Fibroblast of lung (primary cell): ENCODE measurements around the gene ABCA13. TPM values are rescaled to one million over a fixed set of nuclear protein-coding genes. Genes with fewer than 3 reads are reported as not detected.

Experiments
- DNase-seq, 2 donors: peaks; one replicate each; pipeline versions ENCODE4 v3.0.0 to v3.0.0-alpha.2; 2010; ENCODE audit warnings: low read depth in 2 of 2
- H2AFZ ChIP-seq: 2 replicates; pipeline ENCODE4 v1.5.1; 2012; ENCODE audit warnings: low read length, control low read depth, inconsistent platforms
- H3K27ac ChIP-seq: 2 replicates; pipeline ENCODE4 v1.5.1; 2011; ENCODE audit warnings: low read length, control low read depth; ENCODE audit not compliant: insufficient read depth
- H3K27me3 ChIP-seq: 2 replicates; pipeline ENCODE4 v1.5.1; 2011; ENCODE audit warnings: mild to moderate bottlenecking, low read length; ENCODE audit not compliant: control insufficient read depth, insufficient read depth
- H3K36me3 ChIP-seq: 2 replicates; pipeline ENCODE4 v1.5.1; 2011; ENCODE audit warnings: low read length; ENCODE audit not compliant: control insufficient read depth, insufficient read depth
- H3K4me1 ChIP-seq: 2 replicates; pipeline ENCODE4 v1.5.1; 2011; ENCODE audit warnings: low read length; ENCODE audit not compliant: control insufficient read depth, insufficient read depth; ENCODE audit errors: extremely low read depth
- H3K4me2 ChIP-seq: 2 replicates; pipeline ENCODE4 v1.5.1; 2011; ENCODE audit warnings: low read length, control low read depth; ENCODE audit not compliant: insufficient read depth; ENCODE audit errors: extremely low read depth
- H3K4me3 ChIP-seq, 4 experiments: fragments of 200-600 bp in 1 of 4; sonication (generic) in 1 of 4; replicated peaks in 1 of 4; 2 replicates each; pipeline ENCODE4 v1.5.1; 2011 to 2016; ENCODE audit warnings: low read length in 4 of 4, low read depth in 3 of 4, mild to moderate bottlenecking in 3 of 4, control low read depth in 2 of 4, inconsistent platforms in 1 of 4, mixed read lengths in 1 of 4; ENCODE audit not compliant: insufficient read depth in 1 of 4; ENCODE audit errors: control extremely low read depth in 1 of 4
- H3K79me2 ChIP-seq: 2 replicates; pipeline ENCODE4 v1.5.1; 2012; ENCODE audit warnings: mild to moderate bottlenecking, low read length, inconsistent platforms; ENCODE audit not compliant: control insufficient read depth, insufficient read depth
- H3K9ac ChIP-seq: 2 replicates; pipeline ENCODE4 v1.5.1; 2011; ENCODE audit warnings: mild to moderate bottlenecking, low read length, control low read depth; ENCODE audit not compliant: insufficient read depth
- H3K9me3 ChIP-seq: 2 replicates; pipeline ENCODE4 v1.5.1; 2012; ENCODE audit warnings: low read depth, low read length; ENCODE audit not compliant: control insufficient read depth, insufficient read depth
- H4K20me1 ChIP-seq: 2 replicates; pipeline ENCODE4 v1.5.1; 2011; ENCODE audit warnings: low read length; ENCODE audit not compliant: control insufficient read depth, insufficient read depth; ENCODE audit errors: extremely low read depth
- CTCF ChIP-seq, 2 donors: IDR thresholded peaks in 1 of 2; conservative IDR thresholded peaks in 1 of 2; 1 replicate in 1 of 2; 2 replicates in 1 of 2; pipeline ENCODE4 v1.5.1; 2011 to 2012; ENCODE audit warnings: low read length in 2 of 2, control low read depth in 1 of 2, inconsistent platforms in 1 of 2, low read depth in 1 of 2, mild to moderate bottlenecking in 1 of 2
- EZH2 ChIP-seq: IDR thresholded peaks from 2 replicates; pipeline ENCODE4 v1.5.1; 2012; ENCODE audit warnings: low read length, control low read depth, mild to moderate bottlenecking; ENCODE audit errors: missing control alignments
- polyA plus RNA-seq, 2 donors: library from polyadenylated mRNA; depleted of rRNA in 1 of 2; stranded (reverse) in 1 of 2; unstranded in 1 of 2; fragments of >200 nt; gene quantifications; 2 replicates each; pipeline ENCODE4 v1.2.1, GENCODE V29; 2011 to 2012; ENCODE audit warnings: missing spikeins in 1 of 2
- total RNA-seq: library from RNA; depleted of rRNA; stranded (reverse); fragments of >200 nt; gene quantifications from 2 replicates; pipeline ENCODE4 v1.2.1, GENCODE V29; 2014

ABCA13 gene
- total and polyA plus RNA-seq, 2 donors (not counting 1 experiment from before 2014, with no cell fraction given): 0.08 to 10.9 TPM

DNA sequence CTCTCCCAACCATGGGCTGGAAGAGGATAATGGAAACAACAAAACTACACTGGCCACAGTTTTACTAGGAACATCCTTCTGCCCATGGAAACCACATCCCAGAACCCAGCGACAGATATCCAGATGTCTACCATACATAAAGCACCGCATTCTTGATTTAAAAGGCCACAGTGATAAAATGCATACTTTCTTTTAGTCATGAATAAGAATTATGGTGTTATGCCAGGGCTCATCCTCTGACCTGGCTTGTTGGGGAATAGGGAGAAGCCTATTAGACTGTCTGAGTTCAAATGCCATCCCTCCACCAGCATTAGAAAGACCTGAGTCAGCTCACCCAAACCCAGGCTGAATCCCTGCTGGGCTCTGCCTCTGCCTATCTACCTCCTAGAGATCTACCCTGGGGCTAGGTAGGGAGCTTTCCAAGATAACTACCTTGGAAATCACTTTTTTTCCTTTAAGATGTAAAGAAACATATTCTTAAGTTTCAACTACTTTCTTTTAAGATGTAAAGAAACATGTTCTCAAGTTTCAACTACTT is 5.2 kb downstream of the ABCA13 start:
- TF ChIP-seq CTCF (conservative IDR thresholded peaks at IDR 0.05 in 1 of 2, IDR thresholded peaks at IDR 0.05 in 1 of 2; ENCODE audit: low read depth in 1 of 2, low read length in 2 of 2): no peak
- TF ChIP-seq EZH2: no peak
- Histone ChIP-seq H4K20me1 (no peaks in the 10 kb centered on the region), H3K4me3 (no peak overlapping the region), H3K79me2 (no peaks in the 10 kb centered on the region), H3K4me2 (no peak overlapping the region), H3K9me3 (no peaks in the 10 kb centered on the region), H3K27me3 (no peaks in the 10 kb centered on the region), H3K4me1 (no peaks in the 10 kb centered on the region), H3K9ac (no peak overlapping the region), H2AFZ (no peak overlapping the region), H3K36me3 (no peaks in the 10 kb centered on the region), H3K27ac (no peak overlapping the region)
- no peak for DNase-seq

DNA sequence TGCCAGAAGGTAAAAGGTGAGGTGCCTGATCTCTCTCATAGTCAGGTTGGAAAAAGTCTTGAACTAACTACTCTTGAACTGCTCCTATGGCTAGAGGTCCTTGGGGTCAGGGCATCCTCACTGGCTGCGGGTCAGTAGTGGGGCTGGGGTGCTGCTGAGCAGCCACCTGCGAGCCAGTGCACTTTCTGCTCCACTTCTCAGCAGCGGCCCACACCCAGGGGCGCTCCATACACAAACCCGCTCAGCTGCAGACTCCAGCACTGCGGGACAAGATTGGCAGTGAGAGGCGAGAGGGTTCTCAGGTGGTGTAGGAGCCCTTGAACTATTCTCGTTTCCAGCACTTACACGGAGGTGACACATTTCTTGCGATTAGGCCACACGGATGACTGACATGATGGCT is 6.0 kb downstream of the ABCA13 start:
- Histone ChIP-seq H3K4me1 (no peaks in the 10 kb centered on the region), H3K27ac (no peak overlapping the region), H3K79me2 (no peaks in the 10 kb centered on the region), H3K9ac (no peak overlapping the region), H3K9me3 (no peaks in the 10 kb centered on the region), H3K4me2 (no peak overlapping the region), H2AFZ (no peak overlapping the region), H3K4me3 (no peak overlapping the region), H3K27me3 (no peaks in the 10 kb centered on the region), H4K20me1 (no peaks in the 10 kb centered on the region), H3K36me3 (no peaks in the 10 kb centered on the region)
- TF ChIP-seq EZH2: no peak
- TF ChIP-seq CTCF (conservative IDR thresholded peaks at IDR 0.05 in 1 of 2, IDR thresholded peaks at IDR 0.05 in 1 of 2; ENCODE audit: low read depth in 1 of 2, low read length in 2 of 2): no peak
- DNase-seq: no peak

DNA sequence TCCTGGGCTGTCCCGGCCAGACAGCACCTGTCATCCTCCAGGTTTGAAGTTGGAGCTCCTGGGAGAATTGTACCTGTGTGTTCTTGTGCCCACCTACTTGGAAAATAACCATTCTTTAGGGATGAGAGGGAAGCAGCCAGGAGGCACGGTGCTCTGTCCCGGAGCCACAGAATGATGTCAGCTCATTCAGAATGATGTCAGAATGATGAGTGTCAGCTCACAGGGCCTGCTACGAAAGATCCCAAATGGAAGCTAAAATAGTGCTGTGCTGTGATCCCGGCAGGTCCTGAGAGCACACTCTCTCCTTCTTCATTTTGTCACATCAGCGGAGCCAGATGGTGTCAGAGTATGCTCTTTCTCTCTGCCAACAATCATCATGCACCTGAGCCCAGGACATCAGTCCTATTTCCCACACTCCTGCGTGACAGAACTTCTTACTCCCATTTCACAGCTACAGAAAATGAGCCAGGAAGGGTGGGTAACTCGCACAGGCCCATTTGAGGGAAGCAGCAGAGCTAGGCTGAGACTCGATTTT is 8.3 kb downstream of the ABCA13 start:
- TF ChIP-seq EZH2 (no peak), CTCF (conservative IDR thresholded peaks at IDR 0.05 in 1 of 2, IDR thresholded peaks at IDR 0.05 in 1 of 2; ENCODE audit: low read depth in 1 of 2, low read length in 2 of 2) (no peak)
- Histone ChIP-seq H3K4me1 (peaks cover 4% of the 10 kb centered on the region), H3K36me3 (no peaks in the 10 kb centered on the region), H3K27ac (no peak overlapping the region), H3K9me3 (no peaks in the 10 kb centered on the region), H3K4me3 (no peak overlapping the region), H3K27me3 (no peaks in the 10 kb centered on the region), H4K20me1 (no peaks in the 10 kb centered on the region), H2AFZ (no peak overlapping the region), H3K79me2 (no peaks in the 10 kb centered on the region), H3K9ac (no peak overlapping the region), H3K4me2 (no peak overlapping the region)
- DNase-seq: no peak
